Endothelial cell of umbilical vein (primary cell): ENCODE data around the gene SEL1L2. TPM values are rescaled to one million over a fixed set of nuclear protein-coding genes. Genes with fewer than 3 reads are reported as not detected.

Experiments
- BruUV-seq: library from RNA; stranded (reverse); fragments of 400-500 nt; replicated peaks from 2 replicates; lab custom pipeline; 2021; lab: Mats Ljungman, UMichigan
- CTCF ChIA-PET: fragments of 300-600, 350-600 bp; sonication (Branson Sonifier 250); formaldehyde crosslinking; loops from one replicate; lab custom pipeline; 2021; ENCODE audit warnings: antibody characterized with exemption, inconsistent platforms; lab: Charles Lee
- POLR2A ChIA-PET: fragments of 300-600, 350-600 bp; sonication (Branson Sonifier 250); formaldehyde crosslinking; loops from one replicate; lab custom pipeline; 2021; ENCODE audit warnings: antibody characterized with exemption, inconsistent platforms; lab: Charles Lee
- DNase-seq: peaks from one replicate; pipeline ENCODE4 v3.0.0-alpha.2; 2011; ENCODE audit warnings: low read depth, low spot score
- FAIRE-seq: peaks from 2 replicates; lab custom pipeline; 2011; peaks lifted over from hg19 to GRCh38; lab: Jason Lieb, UNC
- H2AFZ ChIP-seq: 2 replicates; pipeline ENCODE4 v1.6.0; 2012; ENCODE audit warnings: low read depth, low read length, control low read depth, inconsistent platforms
- H3K27ac ChIP-seq: 2 replicates; pipeline ENCODE4 v1.5.1; 2011; ENCODE audit warnings: low read depth, mild to moderate bottlenecking, control low read depth, low read length, moderate library complexity; ENCODE audit not compliant: insufficient read depth
- H3K27me3 ChIP-seq, 2 experiments: 2 replicates each; pipeline versions ENCODE4 v1.6.0 to v1.6.1; 2011; ENCODE audit warnings: low read length in 2 of 2, mixed read lengths in 1 of 2; ENCODE audit not compliant: control insufficient read depth in 2 of 2, insufficient read depth in 2 of 2
- H3K36me3 ChIP-seq, 2 experiments: 2 replicates in 1 of 2; 3 replicates in 1 of 2; pipeline ENCODE4 v1.5.1; 2011; ENCODE audit warnings: low read length in 2 of 2, mild to moderate bottlenecking in 1 of 2, moderate library complexity in 1 of 2; ENCODE audit not compliant: control insufficient read depth in 2 of 2, insufficient read depth in 2 of 2; ENCODE audit errors: extremely low read depth in 1 of 2
- H3K4me1 ChIP-seq: 3 replicates; pipeline ENCODE4 v1.5.1; 2011; ENCODE audit warnings: mild to moderate bottlenecking, low read length; ENCODE audit not compliant: control insufficient read depth, insufficient read depth; ENCODE audit errors: extremely low read depth
- H3K4me2 ChIP-seq: 2 replicates; pipeline ENCODE4 v1.6.1; 2011; ENCODE audit warnings: low read length, control low read depth, mixed read lengths; ENCODE audit not compliant: insufficient read depth
- H3K4me3 ChIP-seq, 3 experiments: fragments of 200-600 bp in 1 of 3; sonication (generic), shearing (Covaris generic) in 1 of 3; replicated peaks in 1 of 3; 2 replicates each; pipeline ENCODE4 v1.5.1; 2011 to 2016; ENCODE audit warnings: control low read depth in 3 of 3, low read length in 3 of 3, mild to moderate bottlenecking in 2 of 3, inconsistent platforms in 1 of 3, low read depth in 1 of 3, moderate library complexity in 1 of 3; ENCODE audit not compliant: insufficient read depth in 1 of 3
- H3K79me2 ChIP-seq: 2 replicates; pipeline ENCODE4 v1.6.0; 2012; ENCODE audit warnings: low read length, inconsistent platforms; ENCODE audit not compliant: control insufficient read depth, insufficient read depth
- H3K9ac ChIP-seq: replicated peaks from 2 replicates; pipeline ENCODE3; 2011; ENCODE audit warnings: low read length, control low read depth; ENCODE audit not compliant: insufficient read depth; ENCODE audit errors: extremely low read depth
- H3K9me1 ChIP-seq: replicated peaks from 3 replicates; pipeline ENCODE4 v1.6.0; 2011; ENCODE audit warnings: mild to moderate bottlenecking, low read length; ENCODE audit not compliant: control insufficient read depth, insufficient read depth; ENCODE audit errors: extremely low read depth
- H3K9me3 ChIP-seq: replicated peaks from 2 replicates; pipeline ENCODE4 v1.5.1; 2012; ENCODE audit warnings: low read length, inconsistent platforms; ENCODE audit not compliant: control insufficient read depth, insufficient read depth
- H4K20me1 ChIP-seq: replicated peaks from 2 replicates; pipeline ENCODE3; 2011; ENCODE audit warnings: mild to moderate bottlenecking, low read length; ENCODE audit not compliant: control insufficient read depth, insufficient read depth; ENCODE audit errors: extremely low read depth
- EZH2 ChIP-seq: IDR thresholded peaks from 2 replicates; pipeline ENCODE4 v1.6.1; 2012; ENCODE audit warnings: borderline replicate concordance, low read depth, mild to moderate bottlenecking, moderate library complexity, low read length, inconsistent platforms; ENCODE audit not compliant: severe bottlenecking
- FOS ChIP-seq: IDR thresholded peaks from 2 replicates; pipeline ENCODE4 v1.6.1; 2011; ENCODE audit warnings: mild to moderate bottlenecking, low read length, moderate library complexity, borderline replicate concordance; ENCODE audit not compliant: insufficient read depth
- GATA2 ChIP-seq: IDR thresholded peaks from 2 replicates; pipeline ENCODE4 v1.7.0; 2011; ENCODE audit warnings: low read depth, mild to moderate bottlenecking, moderate library complexity, mixed read lengths, low read length; ENCODE audit not compliant: insufficient read length, insufficient read depth
- JUN ChIP-seq: IDR thresholded peaks from 2 replicates; pipeline ENCODE4 v1.6.1; 2011; ENCODE audit warnings: borderline replicate concordance, low read depth; ENCODE audit not compliant: insufficient read length, insufficient read depth
- MYC ChIP-seq: IDR thresholded peaks from one replicate; pipeline ENCODE4 v1.6.1; 2011; ENCODE audit warnings: mild to moderate bottlenecking, low read depth, low read length
- POLR2A ChIP-seq: IDR thresholded peaks from 2 replicates; pipeline ENCODE4 v1.6.1; 2012; ENCODE audit warnings: low read depth, mild to moderate bottlenecking, control low read depth, low read length
- POLR2AphosphoS5 ChIP-seq: IDR thresholded peaks from 2 replicates; pipeline ENCODE4 v1.6.1; 2012; ENCODE audit warnings: low read depth, mild to moderate bottlenecking, control low read depth, low read length, moderate library complexity; ENCODE audit not compliant: insufficient read depth
- dilution Hi-C: fragments of 300-500 bp; cut with MboI; formaldehyde crosslinking; loops from one replicate; pipeline ENCODE4 v1.15.0; 2019; ENCODE audit warnings: low sequenced_read_pairs; ENCODE audit not compliant: extremely low pct_ligation_motif_present
- intact Hi-C: fragments of 100-400 bp; cut with micrococcal nuclease; formaldehyde crosslinking; loops from one replicate; pipeline ENCODE4 v1.10.0; 2022
- polyA plus RNA-seq, 4 experiments: library from polyadenylated mRNA; depleted of rRNA in 3 of 4; stranded (reverse) in 3 of 4; unstranded in 1 of 4; fragments of >200 nt; gene quantifications; 2 replicates each; pipeline versions ENCODE4 v1.2.1 to v1.2.3, GENCODE V29; 2011 to 2012; ENCODE audit warnings: missing spikeins in 1 of 4
- total RNA-seq: library from RNA; stranded (reverse); gene quantifications from 2 replicates; pipeline ENCODE4 v1.2.3, GENCODE V29; 2021
- TF ChIP-seq, protein P1 (sequence below), 2 donors: IDR thresholded peaks; 1 replicate in 1 of 2; 2 replicates in 1 of 2; pipeline ENCODE4 v1.5.1; 2011; ENCODE audit warnings: low read length in 2 of 2, mild to moderate bottlenecking in 2 of 2, moderate library complexity in 2 of 2, control low read depth in 1 of 2, inconsistent platforms in 1 of 2, low read depth in 1 of 2; ENCODE audit not compliant: insufficient read depth in 1 of 2; ENCODE audit errors: extremely low read depth in 1 of 2
- TF ChIP-seq, protein P2 (sequence below): IDR thresholded peaks from 2 replicates; pipeline ENCODE4 v1.6.1; 2011; ENCODE audit not compliant: insufficient read depth, insufficient read length

Gene SEL1L2
- total and polyA plus RNA-seq, 2 donors (not counting 3 experiments of a cell fraction or from before 2014, with no cell fraction given), result not detected

DNA sequence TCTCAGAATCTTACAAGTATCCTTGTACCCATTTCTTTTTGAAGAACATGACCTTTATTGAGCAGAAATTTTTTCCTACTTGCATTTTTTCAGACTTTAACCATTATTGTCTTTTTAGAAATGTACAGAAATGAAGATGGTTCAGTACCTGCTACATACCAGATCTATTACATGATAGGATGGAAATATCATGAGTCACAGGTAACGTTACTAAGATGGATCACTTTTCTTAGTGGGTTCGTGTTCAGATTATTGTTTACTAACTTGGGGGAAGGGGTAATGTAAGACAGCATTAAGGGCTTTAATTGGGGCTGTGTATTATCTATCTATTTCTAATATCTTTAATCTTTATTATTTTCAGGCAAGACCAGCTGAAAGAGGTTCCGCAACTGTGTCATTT is 173.7 kb downstream of the SEL1L2 start:
- ChIA-PET POLR2A (no interaction called here), CTCF (interaction anchor here (1.0 to 6.1 kb wide), 2 partner anchors 9 to 237 kb away, joined by 4 to 65 read pairs; no protein-coding TSS in a partner anchor)
- H3K4me3 ChIP-seq, result no peak overlapping the region
- TF ChIP-seq POLR2A (no peak), FOS (no peak), EZH2 (no peak), GATA2 (no peak), JUN (no peak), POLR2AphosphoS5 (no peak), MYC (no peak)
- TF ChIP-seq, protein P1, sequence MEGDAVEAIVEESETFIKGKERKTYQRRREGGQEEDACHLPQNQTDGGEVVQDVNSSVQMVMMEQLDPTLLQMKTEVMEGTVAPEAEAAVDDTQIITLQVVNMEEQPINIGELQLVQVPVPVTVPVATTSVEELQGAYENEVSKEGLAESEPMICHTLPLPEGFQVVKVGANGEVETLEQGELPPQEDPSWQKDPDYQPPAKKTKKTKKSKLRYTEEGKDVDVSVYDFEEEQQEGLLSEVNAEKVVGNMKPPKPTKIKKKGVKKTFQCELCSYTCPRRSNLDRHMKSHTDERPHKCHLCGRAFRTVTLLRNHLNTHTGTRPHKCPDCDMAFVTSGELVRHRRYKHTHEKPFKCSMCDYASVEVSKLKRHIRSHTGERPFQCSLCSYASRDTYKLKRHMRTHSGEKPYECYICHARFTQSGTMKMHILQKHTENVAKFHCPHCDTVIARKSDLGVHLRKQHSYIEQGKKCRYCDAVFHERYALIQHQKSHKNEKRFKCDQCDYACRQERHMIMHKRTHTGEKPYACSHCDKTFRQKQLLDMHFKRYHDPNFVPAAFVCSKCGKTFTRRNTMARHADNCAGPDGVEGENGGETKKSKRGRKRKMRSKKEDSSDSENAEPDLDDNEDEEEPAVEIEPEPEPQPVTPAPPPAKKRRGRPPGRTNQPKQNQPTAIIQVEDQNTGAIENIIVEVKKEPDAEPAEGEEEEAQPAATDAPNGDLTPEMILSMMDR (IDR thresholded peaks at IDR 0.05; ENCODE audit: extremely low read depth in 1 of 2, insufficient read depth in 1 of 2, low read depth in 1 of 2, low read length in 2 of 2), result no peak
- TF ChIP-seq, protein P2, sequence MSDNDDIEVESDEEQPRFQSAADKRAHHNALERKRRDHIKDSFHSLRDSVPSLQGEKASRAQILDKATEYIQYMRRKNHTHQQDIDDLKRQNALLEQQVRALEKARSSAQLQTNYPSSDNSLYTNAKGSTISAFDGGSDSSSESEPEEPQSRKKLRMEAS, result no peak
- BruUV-seq, result no TSS peak
- no peaks in the 10 kb centered on the region for H3K9me3 ChIP-seq
- no peak for DNase-seq
- dilution Hi-C loops (no loop called here), intact Hi-C loops (no loop called here)
- H4K20me1 ChIP-seq, result no peaks in the 10 kb centered on the region
- no peak overlapping the region for H3K4me2 ChIP-seq
- H3K27ac ChIP-seq, result no peak overlapping the region
- peaks cover 13% of the 10 kb centered on the region in 2 experiments for H3K36me3 ChIP-seq
- no peak for FAIRE-seq
- no peaks in the 10 kb centered on the region for H3K9me1 ChIP-seq
- no peaks in the 10 kb centered on the region for H3K79me2 ChIP-seq
- no peak overlapping the region for H3K9ac ChIP-seq
- H3K27me3 ChIP-seq, result no peaks in the 10 kb centered on the region
- no peak overlapping the region for H2AFZ ChIP-seq
- peaks cover 8% of the 10 kb centered on the region for H3K4me1 ChIP-seq
